Upper lobe of right lung (tissue), 1 donor: ENCODE measurements around the gene PRDM16. TPM values are rescaled to one million over a fixed set of nuclear protein-coding genes. Genes with fewer than 3 reads are reported as not detected.

ENCODE experiments used
- ATAC-seq: fragments of 200-7000 bp; cut with Tn5 transposase; one replicate; pipeline ENCODE4 v1.9.1; 2020; ENCODE audit warnings: mild to moderate bottlenecking, moderate library complexity
- DNase-seq: peaks from one replicate; pipeline ENCODE4 v3.0.0-alpha.2; 2020
- H3K27ac ChIP-seq: fragments of 200-600 bp; one replicate; pipeline ENCODE4 v1.8.0; 2022
- H3K27me3 ChIP-seq: fragments of 200-600 bp; one replicate; pipeline ENCODE4 v1.8.0; 2022; ENCODE audit warnings: mild to moderate bottlenecking
- H3K36me3 ChIP-seq: fragments of 200-600 bp; one replicate; pipeline ENCODE4 v1.8.0; 2022
- H3K4me1 ChIP-seq: fragments of 200-600 bp; one replicate; pipeline ENCODE4 v1.8.0; 2022
- H3K4me3 ChIP-seq: fragments of 200-600 bp; one replicate; pipeline ENCODE4 v1.8.0; 2022; ENCODE audit warnings: mild to moderate bottlenecking
- H3K9me3 ChIP-seq: fragments of 200-600 bp; one replicate; pipeline ENCODE4 v1.8.0; 2022
- intact Hi-C: fragments of 100-400 bp; cut with DNase I; formaldehyde crosslinking; loops from one replicate; pipeline ENCODE4 v1.11.0; 2022
- total RNA-seq: library from RNA; stranded (reverse); fragmentation: NEBNext Ultra II Directional; extraction: Animal tissue kit (Norgen Biotek cat#: 25700); gene quantifications from one replicate; pipeline ENCODE4 v1.2.1, GENCODE V29; 2021
- TF ChIP-seq, protein P1 (sequence below): fragments of 200-600 bp; IDR thresholded peaks from one replicate; pipeline ENCODE4 v1.8.0; 2022; ENCODE audit warnings: antibody characterized with exemption
- donor health status: DM: no; HTN: yes; CAD: no; lungs with severe emphysema.

The PRDM16 gene
- total RNA-seq, 1 donor from 2014 or later = 21.0 TPM

DNA sequence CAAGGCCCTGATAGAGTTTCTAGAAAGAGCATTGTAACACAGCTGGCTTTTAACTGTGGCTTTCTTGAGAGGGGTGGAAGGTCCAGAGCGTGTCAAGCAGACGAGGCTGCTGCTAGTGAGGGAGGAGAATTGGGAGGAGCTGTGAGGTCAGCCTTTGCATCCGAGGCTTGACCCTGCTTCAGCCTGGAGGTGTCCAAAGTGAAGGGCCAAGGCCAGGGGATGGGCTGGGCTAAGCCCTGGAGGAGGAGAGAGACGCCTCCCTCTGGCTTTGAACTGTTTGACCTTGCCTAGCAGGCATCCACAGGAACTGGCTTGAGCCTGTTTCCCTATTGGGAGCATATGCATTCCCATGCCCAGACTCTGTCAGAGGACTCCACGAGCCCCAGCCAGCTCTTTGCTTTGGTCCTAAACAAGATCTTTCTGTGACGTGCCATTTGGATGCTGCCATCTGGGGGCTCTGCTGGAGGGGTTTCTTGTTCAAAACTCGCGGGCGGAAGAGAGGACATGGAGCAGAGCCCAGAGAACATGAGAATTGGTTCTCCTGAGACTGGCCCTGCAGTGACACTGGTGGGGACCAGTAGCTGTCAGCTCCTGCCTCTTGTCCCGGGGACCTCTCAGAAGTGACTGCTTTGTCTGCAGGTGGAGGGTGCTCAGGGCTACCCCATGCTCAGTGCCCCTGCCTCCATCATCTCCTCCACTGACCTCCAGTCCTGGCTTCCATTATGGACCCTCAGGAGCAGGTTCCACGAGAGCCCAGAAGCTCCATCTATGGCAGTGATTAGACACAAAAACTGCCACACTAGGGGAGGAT, 42.2 kb upstream of the PRDM16 start:
- intact Hi-C loops = no loop called here
- ATAC-seq (no peak), DNase-seq (peak; percentile 37)
- no peaks in the 10 kb centered on the region for H3K36me3 ChIP-seq
- H3K27ac ChIP-seq = no peak overlapping the region
- H3K4me1 ChIP-seq = no peaks in the 10 kb centered on the region
- H3K27me3 ChIP-seq = peaks cover 30% of the 10 kb centered on the region
- H3K4me3 ChIP-seq = no peak overlapping the region
- TF ChIP-seq, protein P1, sequence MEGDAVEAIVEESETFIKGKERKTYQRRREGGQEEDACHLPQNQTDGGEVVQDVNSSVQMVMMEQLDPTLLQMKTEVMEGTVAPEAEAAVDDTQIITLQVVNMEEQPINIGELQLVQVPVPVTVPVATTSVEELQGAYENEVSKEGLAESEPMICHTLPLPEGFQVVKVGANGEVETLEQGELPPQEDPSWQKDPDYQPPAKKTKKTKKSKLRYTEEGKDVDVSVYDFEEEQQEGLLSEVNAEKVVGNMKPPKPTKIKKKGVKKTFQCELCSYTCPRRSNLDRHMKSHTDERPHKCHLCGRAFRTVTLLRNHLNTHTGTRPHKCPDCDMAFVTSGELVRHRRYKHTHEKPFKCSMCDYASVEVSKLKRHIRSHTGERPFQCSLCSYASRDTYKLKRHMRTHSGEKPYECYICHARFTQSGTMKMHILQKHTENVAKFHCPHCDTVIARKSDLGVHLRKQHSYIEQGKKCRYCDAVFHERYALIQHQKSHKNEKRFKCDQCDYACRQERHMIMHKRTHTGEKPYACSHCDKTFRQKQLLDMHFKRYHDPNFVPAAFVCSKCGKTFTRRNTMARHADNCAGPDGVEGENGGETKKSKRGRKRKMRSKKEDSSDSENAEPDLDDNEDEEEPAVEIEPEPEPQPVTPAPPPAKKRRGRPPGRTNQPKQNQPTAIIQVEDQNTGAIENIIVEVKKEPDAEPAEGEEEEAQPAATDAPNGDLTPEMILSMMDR = no peak
- no peaks in the 10 kb centered on the region for H3K9me3 ChIP-seq

DNA sequence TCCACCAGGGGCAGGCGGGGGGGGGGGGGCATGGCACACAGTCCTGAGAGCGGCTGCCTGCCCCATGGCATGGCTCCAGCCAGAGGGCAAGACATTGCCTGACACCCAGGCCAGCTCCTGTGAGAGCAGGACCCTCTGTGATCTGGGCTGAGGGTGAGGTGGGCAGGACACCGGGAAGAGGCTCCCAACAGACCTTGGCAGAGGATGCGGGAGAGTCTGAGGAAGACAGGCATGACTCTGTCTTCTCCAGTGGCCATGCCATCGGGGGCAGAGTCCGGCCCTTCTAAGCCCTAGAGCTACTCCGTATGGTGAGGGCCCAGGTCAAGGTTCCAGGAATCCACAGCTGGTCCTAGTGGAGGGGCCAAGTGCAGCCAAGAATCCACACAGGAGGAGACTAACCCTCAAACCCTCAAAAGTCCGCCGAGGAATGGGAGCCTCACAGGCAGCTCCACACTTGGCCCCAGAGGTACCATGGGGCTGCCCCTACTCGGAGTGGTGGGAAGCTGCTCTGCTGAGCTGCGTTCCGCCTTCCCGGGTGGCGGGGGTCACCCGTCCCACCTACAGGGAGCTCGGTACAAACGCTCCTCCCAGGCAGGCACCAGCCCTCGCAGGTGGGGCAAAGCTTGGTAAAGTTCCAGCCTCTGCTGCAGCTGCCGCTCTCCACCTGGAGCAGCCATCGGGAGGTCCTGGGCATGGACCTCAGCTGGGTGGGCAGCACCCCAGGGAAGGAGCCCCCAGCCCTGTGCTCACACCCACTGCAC, 41.2 kb upstream of the PRDM16 start:
- DNase-seq (peak; percentile 49), ATAC-seq (no peak)
- intact Hi-C loops = no loop called here

DNA sequence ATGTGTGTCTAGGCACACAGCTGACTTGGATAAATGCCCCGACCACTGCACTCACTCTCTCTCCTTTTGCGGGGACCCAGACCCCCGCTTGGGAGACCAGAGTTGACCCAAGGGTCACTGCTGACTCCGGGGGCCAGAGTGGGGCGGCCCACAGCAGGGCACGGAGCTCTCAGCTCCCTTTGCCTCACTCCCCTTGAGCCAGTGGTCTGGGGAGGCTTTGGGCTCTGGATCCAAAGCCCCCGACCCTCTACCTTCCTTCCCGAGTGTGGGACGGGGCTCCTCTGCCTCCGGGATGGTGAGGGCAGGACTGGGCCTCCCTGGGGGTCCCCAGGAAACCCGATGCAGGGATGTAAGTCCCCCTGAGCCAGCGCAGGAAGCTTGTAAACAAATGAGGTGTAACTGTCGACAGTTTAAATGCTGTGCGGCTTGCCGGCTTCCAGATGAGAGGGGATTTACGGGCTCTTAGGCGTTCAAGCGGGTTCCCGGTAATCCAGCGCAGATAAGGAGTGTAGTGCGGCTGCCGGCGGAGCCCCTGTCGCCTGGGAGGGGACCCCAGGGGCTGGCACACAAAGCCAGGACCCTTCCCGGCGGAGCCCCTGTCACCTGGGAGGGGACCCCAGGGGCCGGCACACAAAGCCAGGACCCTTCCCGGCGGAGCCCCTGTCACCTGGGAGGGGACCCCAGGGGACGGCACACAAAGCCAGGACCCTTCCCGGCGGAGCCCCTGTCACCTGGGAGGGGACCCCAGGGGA, 40.3 kb upstream of the PRDM16 start:
- H3K4me1 ChIP-seq = no peaks in the 10 kb centered on the region
- H3K9me3 ChIP-seq = no peaks in the 10 kb centered on the region
- intact Hi-C loops = no loop called here
- ATAC-seq (no peak), DNase-seq (peak; percentile 44)
- H3K4me3 ChIP-seq = no peak overlapping the region
- H3K27ac ChIP-seq = no peak overlapping the region
- H3K27me3 ChIP-seq = peaks cover 30% of the 10 kb centered on the region
- no peaks in the 10 kb centered on the region for H3K36me3 ChIP-seq
- TF ChIP-seq, protein P1 = no peak

More for the DNA sequence above, 41.2 kb upstream of the PRDM16 start:
- Histone ChIP-seq H3K4me3 (no peak overlapping the region), H3K27ac (no peak overlapping the region), H3K9me3 (no peaks in the 10 kb centered on the region), H3K4me1 (no peaks in the 10 kb centered on the region), H3K27me3 (peaks cover 30% of the 10 kb centered on the region), H3K36me3 (no peaks in the 10 kb centered on the region)
- TF ChIP-seq, protein P1 = no peak

DNA sequence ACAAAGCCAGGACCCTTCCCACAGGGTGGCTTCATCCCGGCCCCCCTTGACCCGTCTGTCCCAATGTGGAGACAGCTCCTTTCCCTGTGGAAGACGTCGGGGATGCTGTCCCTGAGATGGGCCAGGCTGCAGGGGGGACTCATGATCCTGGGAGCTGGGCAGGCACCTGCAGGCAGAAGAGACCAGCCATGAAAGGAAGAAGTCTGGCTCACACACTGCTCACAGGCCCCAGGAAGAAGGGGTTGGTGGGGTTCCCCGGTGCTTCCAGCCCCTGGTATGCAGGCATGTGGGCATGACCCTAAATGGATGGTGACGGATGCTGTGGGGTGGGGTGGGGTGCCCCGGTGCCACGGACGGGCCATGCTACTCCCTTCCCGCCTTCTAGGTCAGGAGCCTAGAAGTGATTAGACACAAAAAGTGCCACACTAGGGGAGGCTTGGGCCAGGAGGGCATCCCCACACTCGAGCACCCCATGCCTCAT, 39.5 kb upstream of the PRDM16 start:
- Histone ChIP-seq H3K27me3 (peaks cover 30% of the 10 kb centered on the region), H3K27ac (no peak overlapping the region), H3K9me3 (no peaks in the 10 kb centered on the region), H3K4me3 (no peak overlapping the region), H3K4me1 (no peaks in the 10 kb centered on the region), H3K36me3 (no peaks in the 10 kb centered on the region)
- DNase-seq (peak; percentile 39), ATAC-seq (no peak)
- TF ChIP-seq, protein P1 = no peak
- intact Hi-C loops = no loop called here

DNA sequence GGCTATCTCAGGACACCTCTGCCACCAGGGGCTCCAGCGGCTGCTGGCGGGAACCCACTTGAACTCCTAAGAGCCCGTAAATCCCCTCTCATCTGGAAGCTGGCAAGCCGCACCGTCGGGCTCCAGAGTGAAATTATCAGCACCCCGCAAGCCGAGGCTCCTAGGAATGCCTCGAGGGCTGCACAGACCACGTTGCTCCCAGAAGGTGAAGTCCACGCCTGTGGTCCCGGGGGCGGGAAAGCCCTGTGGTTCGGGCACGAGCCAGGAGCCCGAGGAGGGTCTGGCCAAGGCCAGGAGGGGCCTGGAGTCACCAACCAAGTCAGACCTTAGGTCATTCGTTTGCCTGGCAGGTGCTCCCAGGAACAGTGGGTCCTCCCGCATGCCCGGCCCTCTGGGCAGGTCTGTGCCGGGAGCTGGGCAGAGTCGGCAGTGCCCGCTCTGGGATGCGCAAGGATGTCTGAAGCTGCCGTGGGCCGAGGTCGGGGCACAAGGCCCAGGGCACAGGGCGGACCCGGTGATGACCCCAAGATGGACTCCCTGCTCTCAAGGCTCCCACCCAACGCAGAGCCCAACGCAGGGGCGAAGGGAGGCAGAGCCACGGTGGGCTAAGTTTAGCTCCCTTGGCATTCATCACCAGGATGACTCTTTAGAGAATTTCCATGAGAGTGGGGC, 38.9 kb upstream of the PRDM16 start:
- H3K4me1 ChIP-seq = no peaks in the 10 kb centered on the region
- intact Hi-C loops = no loop called here
- H3K36me3 ChIP-seq = no peaks in the 10 kb centered on the region
- H3K27ac ChIP-seq = no peak overlapping the region
- ATAC-seq (no peak), DNase-seq (peak; percentile 46)
- no peaks in the 10 kb centered on the region for H3K9me3 ChIP-seq
- TF ChIP-seq, protein P1 = no peak
- peaks cover 30% of the 10 kb centered on the region for H3K27me3 ChIP-seq
- no peak overlapping the region for H3K4me3 ChIP-seq
